HS-5 (cell line): ENCODE data around the gene METAP1D.
"Not testable (repeated sequence)": the region's sequence is repeated elsewhere in the genome, so short reads cannot be mapped to it uniquely, and the experiment has no call there.

Experiments used
- DNase-seq: peaks from one replicate; pipeline ENCODE4 v3.0.0-alpha.2; 2012; ENCODE audit warnings: low read depth

METAP1D gene

DNA sequence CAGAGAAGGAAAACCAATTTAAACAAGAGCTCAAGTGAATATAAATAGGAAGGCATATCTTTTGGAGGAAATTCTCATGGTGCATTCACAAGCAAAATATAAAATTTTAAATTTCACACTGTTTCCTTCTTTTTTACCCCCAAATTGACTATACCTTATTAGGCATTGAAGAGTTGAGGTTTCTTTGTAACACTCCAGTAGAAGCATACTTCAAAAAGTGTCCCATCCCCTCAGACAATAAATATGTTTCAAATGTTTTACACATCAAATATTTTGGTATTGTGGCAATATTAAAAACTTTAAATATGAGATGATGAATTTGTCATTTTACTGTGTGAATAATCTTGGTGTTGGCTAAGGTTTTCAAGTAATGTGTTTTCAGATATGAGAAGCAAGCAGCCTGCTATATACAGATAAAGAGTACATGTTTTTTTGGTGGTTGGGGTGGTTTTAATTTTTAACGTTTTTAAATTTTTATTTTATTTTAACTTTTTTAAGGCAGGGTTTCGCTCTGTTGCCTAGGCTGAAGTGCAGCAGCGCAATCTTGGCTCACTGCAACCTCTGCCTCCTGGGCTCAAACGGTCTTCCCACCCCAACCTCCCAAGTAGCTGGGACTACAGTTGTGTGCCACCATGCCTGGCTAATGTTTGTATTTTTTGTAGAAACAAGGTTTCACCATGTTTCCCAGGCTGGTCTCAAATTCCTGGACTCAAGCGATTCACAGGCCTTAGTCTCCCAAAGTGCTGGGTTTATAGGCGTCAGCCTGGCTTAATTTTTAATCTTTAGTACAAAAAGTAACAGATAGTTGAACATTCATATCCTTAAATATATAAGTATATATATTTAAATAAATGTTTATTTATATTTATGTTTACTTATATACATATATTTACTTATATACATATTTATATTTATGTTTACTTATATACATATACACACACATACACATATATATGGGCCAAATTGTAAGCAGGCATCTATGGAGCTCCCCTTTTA is 49.1 kb downstream of the METAP1D start:
- DNase-seq, result no peak

DNA sequence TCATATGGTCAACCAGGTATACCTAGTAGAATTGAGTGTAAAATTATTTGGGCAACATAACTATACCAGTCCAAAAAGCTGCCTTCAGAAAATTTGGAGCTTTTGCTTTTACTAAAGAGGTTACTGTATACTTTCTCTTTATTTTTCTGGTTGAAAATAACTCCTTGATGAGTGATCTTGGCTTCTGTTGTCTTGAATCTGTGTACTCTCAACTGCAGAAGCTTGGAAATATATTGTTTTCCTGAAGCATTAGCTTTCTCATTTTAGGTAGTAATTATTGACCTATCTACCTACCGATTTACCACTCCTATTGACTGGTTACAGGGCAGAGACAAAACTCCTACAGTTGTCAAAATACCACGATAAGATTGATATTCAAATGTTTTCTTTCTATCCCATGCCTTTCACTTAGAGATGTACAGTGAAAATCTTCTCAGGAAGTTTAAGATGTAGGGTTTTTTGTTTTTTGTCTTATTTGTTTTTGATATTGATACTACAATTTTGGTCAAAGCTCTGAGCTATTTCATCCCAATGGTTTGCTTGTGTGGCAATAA is 49.9 kb downstream of the METAP1D start:
- no peak for DNase-seq

DNA sequence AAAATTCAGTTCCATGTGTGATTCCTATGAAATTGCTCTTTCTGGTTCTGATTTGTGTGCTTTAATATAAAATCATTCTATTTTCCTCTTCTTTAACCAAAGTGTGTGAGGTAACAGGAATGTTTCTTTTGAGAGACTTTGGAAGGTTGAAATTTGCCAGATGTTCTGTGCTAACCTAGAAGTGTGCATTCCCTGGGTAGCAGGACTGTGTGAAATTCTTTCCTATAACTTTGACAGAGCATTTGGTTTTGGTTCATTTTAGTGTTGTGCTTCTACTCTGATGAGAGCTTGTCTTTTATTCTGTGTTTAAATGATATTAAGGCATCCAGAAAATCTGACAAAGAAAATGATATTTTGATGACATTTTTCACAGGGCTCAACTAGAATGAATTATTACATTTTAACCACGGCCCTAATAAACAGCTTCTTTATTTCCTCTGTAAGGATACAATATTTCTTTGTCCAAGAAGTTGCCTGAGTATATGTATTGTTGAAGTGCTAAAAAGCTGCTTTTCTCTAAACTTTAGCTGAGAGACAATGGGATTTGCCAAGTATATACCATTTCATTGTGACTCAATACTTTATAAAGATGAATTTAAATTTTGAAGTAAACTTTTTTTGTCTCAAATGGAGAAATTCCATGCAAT is 50.8 kb downstream of the METAP1D start:
- no peak for DNase-seq

DNA sequence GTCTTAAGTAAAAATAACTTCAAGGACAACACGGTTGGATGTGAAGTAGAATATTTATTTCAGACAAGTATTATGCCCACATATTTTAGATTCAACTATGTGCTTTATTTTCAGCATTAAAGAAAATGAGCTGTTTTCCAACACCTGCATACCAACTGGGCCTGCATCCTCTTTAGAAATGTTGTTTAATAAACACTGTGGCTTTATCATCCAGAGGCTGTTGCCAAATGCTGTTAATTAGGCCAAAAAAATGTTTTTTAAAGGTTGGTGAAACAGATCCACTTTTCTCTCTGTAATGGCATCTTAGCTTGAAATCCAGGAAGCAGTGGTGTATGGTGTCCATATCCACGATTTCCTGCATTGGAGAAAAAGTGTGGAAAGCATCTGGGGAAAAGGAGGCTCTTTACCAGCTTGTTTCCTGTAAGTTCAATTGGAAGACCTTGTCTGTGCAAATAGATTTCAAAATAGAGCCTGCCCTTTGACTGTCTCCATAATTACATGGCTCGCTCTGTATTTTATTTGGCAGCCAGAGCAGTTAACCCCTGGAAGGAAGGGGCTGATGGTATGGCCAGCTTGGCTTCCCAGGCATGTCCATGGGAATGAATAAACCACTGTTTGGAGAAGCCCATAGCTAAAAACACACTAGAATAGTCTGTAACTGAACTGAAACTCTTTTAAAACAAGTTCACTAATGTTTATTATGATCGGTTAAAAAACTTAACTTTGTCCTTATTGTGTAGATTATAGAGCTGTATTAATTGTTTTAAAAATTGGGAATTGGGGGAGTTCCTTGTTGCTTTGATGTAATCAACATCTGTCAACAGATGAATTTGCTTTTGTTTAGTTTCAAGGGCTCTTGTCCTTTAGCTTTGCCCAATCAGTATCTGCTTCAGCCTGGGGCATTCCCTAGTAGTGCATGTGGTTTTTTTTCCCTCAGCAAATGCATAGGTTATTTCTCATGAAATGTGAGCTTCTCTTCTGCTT is 52.5 kb downstream of the METAP1D start:
- no peak for DNase-seq

DNA sequence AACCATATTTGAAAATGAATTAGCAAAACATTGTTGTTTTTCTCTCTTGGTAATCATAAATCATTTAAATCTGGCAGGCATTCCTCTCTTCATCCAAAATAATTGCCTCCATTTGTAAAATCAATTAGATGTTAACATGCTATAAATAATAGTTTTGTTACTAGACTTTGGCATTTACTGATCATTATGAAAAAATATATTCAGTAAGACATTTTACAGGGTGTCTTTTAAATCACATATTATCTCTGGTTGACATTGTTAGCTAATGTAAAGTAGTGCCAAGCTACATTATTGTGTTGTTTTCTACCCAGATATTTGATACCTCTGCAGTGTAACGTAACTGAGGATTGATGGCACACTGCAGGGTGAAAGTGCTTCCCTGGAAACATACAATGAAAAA is 53.7 kb downstream of the METAP1D start:
- DNase-seq, result no peak

DNA sequence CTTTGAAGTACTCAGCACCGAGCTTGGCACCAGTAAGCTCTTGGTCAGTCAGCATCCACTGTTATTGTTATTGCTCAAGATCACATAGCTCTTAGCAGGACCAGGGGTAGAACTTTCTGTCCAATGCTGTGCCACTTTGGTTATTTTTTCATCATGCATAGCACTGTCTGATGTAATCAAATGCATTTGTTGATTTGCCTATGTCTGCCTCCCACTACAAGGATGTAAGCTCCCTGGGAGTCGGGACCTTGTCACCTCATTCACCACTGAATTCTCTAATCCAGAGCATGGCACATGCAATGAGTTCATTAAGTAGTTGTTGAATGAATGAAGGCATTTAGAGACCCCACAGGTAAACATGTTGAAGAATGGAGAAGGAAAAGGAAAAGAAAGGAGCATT is 56.5 kb downstream of the METAP1D start:
- no peak for DNase-seq

DNA sequence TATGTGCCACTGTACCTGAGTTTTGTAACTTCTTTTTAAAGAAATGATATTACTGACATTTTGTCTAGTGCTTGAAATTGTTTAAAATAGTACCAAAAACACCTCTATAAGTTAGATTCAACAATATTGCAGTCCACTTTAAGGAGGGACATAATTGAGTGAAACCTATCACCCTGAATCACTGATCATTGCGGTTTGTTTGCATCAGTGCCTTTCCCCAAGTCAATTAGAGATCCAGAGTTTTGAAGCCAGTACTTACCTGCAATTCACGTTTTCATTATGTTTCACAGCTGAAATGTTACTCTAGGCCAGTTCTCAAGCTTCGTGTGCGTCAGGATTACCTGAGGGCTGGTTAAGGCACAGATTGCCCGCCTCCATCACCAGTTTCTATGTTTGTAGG is 58.9 kb downstream of the METAP1D start:
- DNase-seq, result no peak

DNA sequence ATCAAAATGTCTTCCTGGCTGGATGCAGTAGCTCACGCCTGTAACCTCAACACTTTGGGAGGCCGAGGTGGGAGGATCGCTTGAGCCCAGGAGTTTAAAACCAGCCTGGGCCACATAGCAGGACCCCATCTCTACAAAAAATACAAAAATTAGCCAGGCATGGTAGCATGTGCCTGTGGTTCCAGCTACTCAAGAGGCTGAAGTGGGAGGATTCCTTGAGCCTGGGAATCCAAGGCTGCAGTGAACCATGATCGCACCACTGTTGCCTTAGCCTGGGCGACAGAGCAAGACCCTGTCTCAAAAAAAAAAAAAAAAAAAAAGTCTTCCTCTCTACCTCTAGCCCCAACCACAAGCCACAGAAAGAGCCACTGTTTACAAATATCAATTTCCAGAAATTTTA is 60.4 kb downstream of the METAP1D start:
- not testable (repeated sequence) for DNase-seq

DNA sequence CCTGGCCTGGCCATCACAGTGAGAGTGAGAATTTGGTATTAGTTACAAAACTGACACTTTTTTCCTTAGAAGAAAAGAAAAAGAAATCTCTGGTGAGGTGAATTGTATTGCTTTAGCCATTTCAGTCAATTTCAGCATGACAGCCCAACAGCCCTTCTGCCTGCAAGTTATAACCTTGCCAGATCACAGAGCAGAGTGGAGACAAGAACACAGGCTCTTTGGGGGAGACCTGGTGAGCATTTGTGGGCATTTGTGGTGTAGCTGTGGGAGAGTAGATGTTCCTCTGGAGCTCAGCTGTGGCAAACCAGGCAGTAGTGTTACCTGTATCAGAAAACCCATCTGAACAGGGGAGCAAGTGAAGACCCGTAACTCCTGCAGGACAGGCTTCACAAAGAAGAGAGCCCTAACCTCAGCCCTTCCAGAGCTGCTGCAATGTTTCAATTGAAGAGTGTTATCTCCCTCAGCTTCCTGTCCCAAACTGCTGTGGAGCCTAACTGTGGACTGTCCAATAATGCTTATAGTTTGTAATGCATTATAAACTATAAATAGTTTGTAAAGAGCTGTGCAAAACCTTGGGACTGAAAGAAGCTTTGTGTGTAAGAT is 62.8 kb downstream of the METAP1D start:
- DNase-seq, result no peak

DNA sequence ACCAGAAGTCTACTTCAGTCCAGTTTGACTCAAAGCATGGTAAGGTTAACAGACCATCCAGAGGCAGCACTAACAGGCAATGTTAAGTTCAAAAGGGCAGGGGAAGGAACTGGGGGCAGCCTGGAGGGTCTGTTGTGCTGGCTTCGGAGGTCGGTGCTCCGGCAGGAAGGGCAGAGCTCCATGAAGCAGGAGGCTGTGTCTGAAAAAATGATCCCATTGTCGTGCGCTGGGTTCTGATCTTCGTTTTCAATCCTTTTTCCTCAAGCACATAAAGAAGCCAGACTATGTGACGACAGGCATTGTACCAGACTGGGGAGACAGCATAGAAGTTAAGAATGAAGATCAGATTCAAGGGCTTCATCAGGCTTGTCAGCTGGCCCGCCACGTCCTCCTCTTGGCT is 63.7 kb downstream of the METAP1D start:
- DNase-seq, result no peak

DNA sequence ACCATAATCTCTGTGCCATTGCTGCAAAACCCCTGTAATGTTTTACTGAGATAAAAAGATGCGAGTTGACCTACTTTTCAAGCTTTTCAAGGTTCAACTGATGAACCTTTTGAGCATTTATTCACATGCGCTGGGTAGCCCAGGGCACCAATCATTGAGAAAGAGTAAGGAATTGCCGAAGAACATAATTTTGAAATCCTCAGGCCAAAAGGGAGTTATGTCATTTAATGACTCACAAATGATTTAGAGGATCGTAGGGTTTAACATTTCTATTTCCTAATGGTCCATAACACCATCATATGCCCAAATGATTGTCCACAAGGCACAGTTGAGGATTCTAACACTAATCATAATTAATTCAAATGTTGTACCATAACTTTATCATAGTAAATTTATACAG is 65.4 kb downstream of the METAP1D start:
- DNase-seq, result peak; percentile 11

DNA sequence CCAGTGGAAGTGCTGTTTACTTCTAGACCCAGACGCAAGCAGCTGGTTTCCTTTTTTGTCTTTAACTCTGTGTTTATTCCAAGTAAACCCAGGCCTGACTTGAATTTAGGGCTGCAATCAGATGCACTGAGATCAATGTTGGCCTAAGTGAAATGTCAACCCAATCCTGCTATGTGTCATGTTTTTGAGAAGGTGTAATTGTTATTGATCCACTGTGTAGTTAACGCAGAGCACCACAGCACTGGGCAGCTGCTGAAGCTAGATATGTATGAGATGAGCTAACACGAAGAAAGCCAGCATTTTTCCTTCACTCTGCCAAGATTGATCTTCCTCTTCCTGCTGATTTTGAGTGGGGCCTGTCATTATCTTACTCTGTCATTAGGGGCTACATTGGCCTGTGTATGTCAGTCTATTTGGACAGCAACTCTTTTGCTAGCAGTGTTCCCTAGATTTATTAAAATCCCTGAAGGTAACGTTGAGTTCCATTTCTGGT is 66.7 kb downstream of the METAP1D start:
- no peak for DNase-seq

DNA sequence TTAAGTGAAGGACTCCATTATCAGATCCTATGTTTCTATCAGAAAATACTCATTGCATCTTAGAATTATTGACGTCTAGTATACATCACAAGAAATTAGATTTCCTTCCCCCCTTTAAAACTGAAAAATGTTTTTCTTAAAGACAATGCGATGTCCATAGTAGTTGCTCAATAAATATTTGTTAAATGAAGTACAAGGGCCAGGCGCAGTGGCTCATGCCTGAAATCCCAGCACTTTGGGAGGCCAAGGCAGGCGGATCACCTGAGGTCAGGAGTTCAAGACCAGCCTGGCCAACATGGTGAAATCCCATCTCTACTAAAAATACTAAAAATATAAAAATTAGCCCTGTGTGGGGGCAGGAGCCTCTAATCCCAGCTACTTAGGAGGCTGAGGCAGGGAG is 68.2 kb downstream of the METAP1D start:
- not testable (repeated sequence) for DNase-seq

DNA sequence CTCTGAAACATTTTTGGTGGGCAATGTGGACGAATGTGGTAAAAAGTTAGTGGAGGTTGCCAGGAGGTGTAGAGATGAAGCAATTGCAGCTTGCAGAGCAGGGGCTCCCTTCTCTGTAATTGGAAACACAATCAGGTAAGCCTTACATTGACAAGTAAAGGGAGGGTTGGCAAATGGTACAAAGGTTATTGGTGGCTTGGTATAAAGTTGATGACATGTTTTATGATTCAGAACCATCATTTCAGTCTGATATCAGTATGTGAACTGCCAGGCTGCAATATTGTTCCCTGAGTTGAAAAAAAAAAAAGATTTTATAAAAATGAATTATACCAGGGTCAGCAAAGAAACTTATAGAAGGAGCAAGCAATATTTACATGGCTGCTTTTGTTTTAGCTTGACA is 71.2 kb downstream of the METAP1D start:
- DNase-seq, result no peak

DNA sequence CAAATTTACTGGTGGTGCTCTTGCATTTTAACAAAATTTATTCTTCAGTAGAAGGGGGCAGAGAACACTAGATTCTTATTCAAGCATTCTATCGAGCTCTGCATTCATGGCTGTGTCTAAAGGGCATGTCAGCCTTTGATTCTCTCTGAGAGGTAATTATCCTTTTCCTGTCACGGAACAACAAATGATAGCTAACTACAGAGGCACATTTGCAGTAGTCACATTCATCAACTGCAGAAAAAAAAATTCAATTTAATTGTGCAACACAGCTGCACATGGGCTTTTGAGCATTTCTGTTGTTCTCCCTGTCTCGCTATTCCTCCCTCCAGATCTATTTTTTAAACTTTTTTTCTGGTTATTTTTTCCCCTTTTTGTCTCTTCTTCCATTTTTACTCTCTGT is 72.5 kb downstream of the METAP1D start:
- DNase-seq, result no peak

DNA sequence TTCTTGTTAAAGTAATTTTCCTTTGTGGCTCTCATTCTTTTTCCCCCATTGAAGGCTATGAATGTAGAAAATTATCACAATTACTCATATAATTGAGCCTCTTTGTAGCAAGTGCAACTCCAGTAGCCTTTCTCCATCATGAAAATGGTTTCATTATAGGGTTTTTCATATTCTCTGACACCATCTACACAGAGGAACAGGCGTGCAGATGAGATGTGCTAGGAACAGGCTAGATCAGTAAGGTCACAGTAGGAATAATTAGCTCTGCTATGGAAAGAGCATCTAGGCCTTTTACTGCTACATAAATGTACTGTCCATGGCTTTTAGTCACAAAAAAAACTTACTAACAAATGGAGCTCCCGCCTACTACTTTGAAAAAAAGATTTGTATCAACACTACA is 73.0 kb downstream of the METAP1D start:
- no peak for DNase-seq

DNA sequence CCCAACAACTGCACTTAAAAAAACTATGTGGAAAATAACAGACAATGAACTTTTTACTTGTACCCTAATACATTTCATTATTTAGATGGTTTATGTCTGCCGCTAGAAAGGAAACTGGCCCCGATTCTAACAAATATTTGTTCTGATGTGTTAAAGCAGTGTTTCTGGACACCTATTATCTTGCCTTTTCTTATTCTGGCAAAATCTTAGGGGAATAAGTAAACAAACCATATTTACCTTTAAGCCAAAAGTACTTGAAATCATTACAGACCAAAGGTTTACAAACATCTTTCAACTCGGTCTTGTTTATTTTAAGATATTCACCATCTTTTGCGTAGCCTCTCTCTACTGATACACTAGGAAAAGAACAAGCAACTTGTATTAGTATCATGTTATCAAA is 73.8 kb downstream of the METAP1D start:
- no peak for DNase-seq

DNA sequence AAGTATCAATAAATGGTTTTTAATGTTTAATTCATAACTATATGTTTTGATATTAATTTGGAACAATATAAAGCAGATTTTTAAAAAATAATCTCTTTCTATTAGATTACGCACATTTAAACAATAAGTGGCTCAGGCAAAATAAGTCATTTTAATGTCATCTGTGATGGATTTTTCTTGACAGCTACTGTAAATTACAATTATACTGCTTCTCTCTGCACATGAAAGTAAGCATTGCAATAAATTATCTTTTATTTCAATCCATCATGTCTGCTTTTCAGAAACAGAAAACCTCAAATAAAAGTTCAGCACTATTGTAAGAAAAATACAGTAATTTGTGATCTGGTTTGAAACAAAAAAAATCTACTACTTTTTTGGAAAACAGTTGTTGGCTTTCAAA is 74.5 kb downstream of the METAP1D start:
- DNase-seq, result no peak

DNA sequence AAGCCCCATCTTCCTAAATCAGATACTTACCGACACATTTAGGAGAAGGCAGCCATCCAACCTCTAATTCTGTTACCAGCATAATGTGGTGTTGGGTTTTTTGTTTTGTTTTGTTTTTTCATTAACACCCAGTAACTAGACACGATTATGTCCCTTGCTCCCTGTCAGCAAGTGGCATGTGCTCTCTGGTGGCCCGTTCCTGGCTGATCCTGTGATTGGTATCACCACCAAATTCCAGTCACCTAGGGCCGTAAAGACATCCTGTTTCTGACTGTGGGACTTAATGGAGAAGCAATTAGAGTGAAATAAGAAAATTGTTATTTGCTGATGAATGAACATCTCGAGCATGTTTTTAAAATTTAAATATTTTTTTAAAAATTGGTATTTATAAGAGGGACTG is 79.7 kb downstream of the METAP1D start:
- DNase-seq, result no peak

DNA sequence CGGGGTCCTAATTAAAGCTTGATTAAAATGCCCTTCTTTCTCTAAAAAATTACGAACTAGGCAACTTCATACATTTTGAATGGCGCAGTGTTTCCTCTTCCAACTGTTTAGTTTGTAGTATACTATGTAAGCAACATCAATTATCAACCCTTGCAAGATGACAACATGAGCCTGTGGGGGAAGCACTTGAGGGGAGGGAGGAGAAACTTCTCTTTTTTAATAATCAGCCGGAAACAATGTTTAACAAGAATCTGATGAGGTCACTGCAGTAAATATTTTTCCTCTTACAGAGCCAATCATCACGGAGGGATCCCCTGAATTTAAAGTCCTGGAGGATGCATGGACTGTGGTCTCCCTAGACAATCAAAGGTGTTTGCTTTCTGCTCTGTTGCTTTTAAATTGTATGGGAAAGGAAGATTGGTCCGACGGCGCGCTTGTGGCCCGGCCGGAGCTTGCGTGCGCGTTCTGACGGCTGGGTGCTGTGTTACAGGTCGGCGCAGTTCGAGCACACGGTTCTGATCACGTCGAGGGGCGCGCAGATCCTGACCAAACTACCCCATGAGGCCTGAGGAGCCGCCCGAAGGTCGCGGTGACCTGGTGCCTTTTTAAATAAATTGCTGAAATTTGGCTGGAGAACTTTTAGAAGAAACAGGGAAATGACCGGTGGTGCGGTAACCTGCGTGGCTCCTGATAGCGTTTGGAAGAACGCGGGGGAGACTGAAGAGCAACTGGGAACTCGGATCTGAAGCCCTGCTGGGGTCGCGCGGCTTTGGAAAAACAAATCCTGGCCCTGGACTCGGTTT is 80.3 kb downstream of the METAP1D start:
- no peak for DNase-seq
